Measurements from ENCODE around the gene ADPRM. TPM values are rescaled to one million over a fixed set of nuclear protein-coding genes. Genes with fewer than 3 reads are reported as not detected.

Gene ADPRM
- total RNA-seq, 1 experiment from 2014 or later: 2.5 TPM

- CTCF ChIA-PET: interaction anchor here (0.6 to 2.4 kb wide), 5 partner anchors 20 to 139 kb away, joined by 3 to 35 read pairs (median 4); no protein-coding TSS in a partner anchor
- peak; percentile 41 to 50 for DNase-seq
- Mint-ChIP-seq H3K4me3 (ENCODE audit: unreplicated experiment) (no peak overlapping the region), H3K27ac (ENCODE audit: unreplicated experiment) (no peak overlapping the region), H3K36me3 (ENCODE audit: insufficient read depth, unreplicated experiment) (peaks cover 6% of the 10 kb centered on the region), H3K27me3 (ENCODE audit: insufficient read depth, unreplicated experiment) (no peaks in the 10 kb centered on the region), H3K9me3 (ENCODE audit: unreplicated experiment) (no peaks in the 10 kb centered on the region), H3K4me1 (ENCODE audit: low read depth, unreplicated experiment) (peaks cover 6% of the 10 kb centered on the region)
- Histone ChIP-seq H3K9me3 (no peaks in the 10 kb centered on the region), H3K27me3 (replicated peaks; ENCODE audit: control insufficient read depth, insufficient read depth, low read length) (no peaks in the 10 kb centered on the region), H3K36me3 (ENCODE audit: control insufficient read depth, insufficient read depth, low read length) (no peaks in the 10 kb centered on the region), H3K4me1 (0 out of 2 replicates have a peak, but pooled peaks cover 5% of the 10 kb centered on the region), H3K4me3 (ENCODE audit: low read depth, low read length) (no peak overlapping the region)
- POLR2A ChIA-PET: interaction anchor here (0.7 kb wide), 1 partner anchor 108 kb away, joined by 4 read pairs; no protein-coding TSS in a partner anchor
- no TSS peak for BruUV-seq (replicated peaks)
- intact Hi-C loops (cut with micrococcal nuclease; ENCODE audit: unreplicated experiment): loop anchor here (1.0 to 10.0 kb wide), 3 partner anchors 60 to 108 kb away; no protein-coding TSS in a partner anchor
- peak; percentile 45 to 55 for TF ChIP-seq CTCF (IDR thresholded peaks at IDR 0.05; ENCODE audit: insufficient read depth in 1 of 2, low read depth in 1 of 2, low read length in 1 of 2, severe bottlenecking in 1 of 2, unreplicated experiment in 1 of 2)
These were observed 39.8 kb downstream of the ADPRM start for GRCh38 chr17:10737168-10737622.

GRCh38 chr17:10737736-10738135, 40.3 kb downstream of the ADPRM start:
- 0 out of 2 replicates have a peak, but pooled peaks cover 5% of the 10 kb centered on the region for H3K4me1 ChIP-seq
- H3K27ac Mint-ChIP-seq (ENCODE audit: unreplicated experiment): no peak overlapping the region
- TF ChIP-seq CTCF (IDR thresholded peaks at IDR 0.05; ENCODE audit: insufficient read depth in 1 of 2, low read depth in 1 of 2, low read length in 1 of 2, severe bottlenecking in 1 of 2, unreplicated experiment in 1 of 2): no peak
- POLR2A ChIA-PET: interaction anchor here (0.7 kb wide), 1 partner anchor 107 kb away, joined by 4 read pairs; no protein-coding TSS in a partner anchor
- intact Hi-C loops (cut with micrococcal nuclease; ENCODE audit: unreplicated experiment): loop anchor here (1.0 to 10.0 kb wide), 3 partner anchors 60 to 108 kb away; no protein-coding TSS in a partner anchor
- peaks cover 6% of the 10 kb centered on the region for H3K36me3 Mint-ChIP-seq (ENCODE audit: insufficient read depth, unreplicated experiment)
- peaks cover 6% of the 10 kb centered on the region for H3K4me1 Mint-ChIP-seq (ENCODE audit: low read depth, unreplicated experiment)
- H3K27me3 ChIP-seq (replicated peaks; ENCODE audit: control insufficient read depth, insufficient read depth, low read length): no peaks in the 10 kb centered on the region
- no TSS peak for BruUV-seq (replicated peaks)
- no peaks in the 10 kb centered on the region for H3K36me3 ChIP-seq (ENCODE audit: control insufficient read depth, insufficient read depth, low read length)
- no peak overlapping the region for H3K4me3 Mint-ChIP-seq (ENCODE audit: unreplicated experiment)
- no peaks in the 10 kb centered on the region for H3K9me3 Mint-ChIP-seq (ENCODE audit: unreplicated experiment)
- no peak overlapping the region for H3K4me3 ChIP-seq (ENCODE audit: low read depth, low read length)
- DNase-seq: no peak
- no peaks in the 10 kb centered on the region for H3K27me3 Mint-ChIP-seq (ENCODE audit: insufficient read depth, unreplicated experiment)
- H3K9me3 ChIP-seq: no peaks in the 10 kb centered on the region
- CTCF ChIA-PET: interaction anchor here (0.7 to 2.4 kb wide), 4 partner anchors 19 to 138 kb away, joined by 3 to 35 read pairs (median 6); no protein-coding TSS in a partner anchor

DNA sequence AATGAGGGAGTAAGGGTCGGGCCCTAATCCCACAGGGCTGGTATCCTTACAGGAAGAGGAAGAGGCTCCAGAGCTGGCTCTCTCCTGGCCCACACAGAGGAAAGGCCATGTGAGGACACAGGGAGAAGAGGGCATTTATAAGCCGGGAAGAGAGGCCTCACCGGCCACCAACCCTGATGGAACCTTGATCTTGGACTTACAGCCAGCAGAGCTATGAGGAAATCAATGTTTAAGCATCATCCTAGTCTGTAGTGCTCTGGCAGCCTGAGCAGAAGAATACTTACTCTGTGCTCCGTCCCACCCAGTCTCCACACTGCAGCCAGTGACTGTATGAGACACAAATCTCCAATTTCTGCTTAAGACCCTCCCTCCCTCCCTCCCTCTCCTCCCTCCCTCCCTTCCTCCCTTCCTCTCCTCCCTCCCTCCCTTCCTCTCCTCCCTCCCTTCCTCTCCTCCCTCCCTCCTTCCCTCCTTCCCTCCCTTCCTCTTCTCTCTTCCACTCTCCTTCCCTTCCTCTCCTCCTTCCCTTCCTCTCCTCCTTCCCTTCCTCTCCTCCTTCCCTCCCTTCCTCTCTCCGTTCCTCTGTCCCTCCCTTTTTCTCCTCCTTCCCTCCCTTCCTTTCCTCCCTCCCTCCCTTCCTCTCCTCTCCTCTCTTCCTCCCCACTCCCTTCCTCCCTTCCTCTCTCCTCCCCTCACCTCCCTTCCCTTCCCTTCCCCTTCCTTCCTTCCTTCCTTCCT, 41.3 kb downstream of the ADPRM start:
- H3K27me3 Mint-ChIP-seq (ENCODE audit: insufficient read depth, unreplicated experiment): no peaks in the 10 kb centered on the region
- intact Hi-C loops (cut with micrococcal nuclease; ENCODE audit: unreplicated experiment): loop anchor here (5.0 to 10.0 kb wide), 2 partner anchors 59 to 94 kb away; no protein-coding TSS in a partner anchor
- POLR2A ChIA-PET: no interaction called here

More for the DNA sequence above, 41.3 kb downstream of the ADPRM start:
- no peak for TF ChIP-seq CTCF (IDR thresholded peaks at IDR 0.05; ENCODE audit: insufficient read depth in 1 of 2, low read depth in 1 of 2, low read length in 1 of 2, severe bottlenecking in 1 of 2, unreplicated experiment in 1 of 2)
- peaks cover 6% of the 10 kb centered on the region for H3K36me3 Mint-ChIP-seq (ENCODE audit: insufficient read depth, unreplicated experiment)
- H3K27me3 ChIP-seq (replicated peaks; ENCODE audit: control insufficient read depth, insufficient read depth, low read length): no peaks in the 10 kb centered on the region
- CTCF ChIA-PET: interaction anchor here (2.4 kb wide), 1 partner anchor 92 kb away, joined by 9 read pairs; no protein-coding TSS in a partner anchor
- no peaks in the 10 kb centered on the region for H3K4me1 ChIP-seq
- no peak for DNase-seq
- H3K4me3 Mint-ChIP-seq (ENCODE audit: unreplicated experiment): no peak overlapping the region
- H3K27ac Mint-ChIP-seq (ENCODE audit: unreplicated experiment): no peak overlapping the region
- peaks cover under 1% of the 10 kb centered on the region for H3K4me1 Mint-ChIP-seq (ENCODE audit: low read depth, unreplicated experiment)
- no peaks in the 10 kb centered on the region for H3K36me3 ChIP-seq (ENCODE audit: control insufficient read depth, insufficient read depth, low read length)
- H3K9me3 ChIP-seq: no peaks in the 10 kb centered on the region
- no TSS peak for BruUV-seq (replicated peaks)
- H3K9me3 Mint-ChIP-seq (ENCODE audit: unreplicated experiment): no peaks in the 10 kb centered on the region
- H3K4me3 ChIP-seq (ENCODE audit: low read depth, low read length): no peak overlapping the region
